NCI-H2081 (cell line): ENCODE measurements around the gene TEDC2.
"Not testable (repeated sequence)": the region's sequence is repeated elsewhere in the genome, so short reads cannot be mapped to it uniquely, and the experiment has no call there.

Source experiments
- DNase-seq, 2 experiments: peaks; one replicate each; lab custom pipeline; 2025; lab: John Stamatoyannopoulos, UW

TEDC2 gene

GRCh38 chr16:2477327-2477726 lies 17.4 kb downstream of the TEDC2 start:
- no peak for DNase-seq

DNA sequence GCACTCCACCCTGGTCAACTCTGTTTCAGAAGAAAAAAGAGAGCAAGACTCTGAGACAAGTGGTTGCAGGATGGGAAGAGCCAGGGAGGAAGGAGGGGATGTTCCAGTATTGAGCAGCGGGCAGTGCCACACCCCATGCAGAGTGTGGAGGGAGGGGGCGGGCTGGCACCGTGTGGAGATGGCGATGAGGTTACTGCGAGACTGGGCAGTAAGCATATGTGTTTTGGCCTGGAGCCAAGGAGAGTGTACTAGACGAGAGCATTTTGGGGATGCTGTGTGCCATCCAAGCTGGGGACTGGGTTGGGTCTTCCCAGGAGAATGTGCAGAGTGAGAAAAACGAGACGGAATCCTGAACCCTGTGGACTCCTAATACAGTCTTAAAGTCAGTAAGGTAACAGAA lies 18.4 kb downstream of the TEDC2 start:
- DNase-seq: peak in 1 of 2 experiments; percentile 37

DNA sequence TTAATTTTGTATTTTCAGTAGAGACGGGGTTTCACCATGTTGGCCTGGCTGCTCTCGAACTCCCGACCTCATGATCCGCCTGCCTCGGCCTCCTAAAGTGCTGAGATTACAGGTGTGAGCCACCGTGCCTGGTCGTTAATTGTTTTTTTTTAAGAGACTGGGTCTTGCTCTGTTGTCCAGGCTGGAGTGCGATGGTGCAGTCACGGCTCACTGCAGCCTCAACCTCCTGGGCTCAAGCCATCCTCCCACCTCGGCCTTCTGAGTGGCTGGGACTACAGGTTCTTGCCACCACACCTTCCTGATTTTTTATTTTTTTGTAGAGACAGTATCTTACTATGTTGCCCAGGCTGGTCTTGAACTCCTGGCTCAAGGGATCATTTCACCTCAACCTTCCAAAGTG lies 20.1 kb downstream of the TEDC2 start:
- DNase-seq: not testable (repeated sequence)

DNA sequence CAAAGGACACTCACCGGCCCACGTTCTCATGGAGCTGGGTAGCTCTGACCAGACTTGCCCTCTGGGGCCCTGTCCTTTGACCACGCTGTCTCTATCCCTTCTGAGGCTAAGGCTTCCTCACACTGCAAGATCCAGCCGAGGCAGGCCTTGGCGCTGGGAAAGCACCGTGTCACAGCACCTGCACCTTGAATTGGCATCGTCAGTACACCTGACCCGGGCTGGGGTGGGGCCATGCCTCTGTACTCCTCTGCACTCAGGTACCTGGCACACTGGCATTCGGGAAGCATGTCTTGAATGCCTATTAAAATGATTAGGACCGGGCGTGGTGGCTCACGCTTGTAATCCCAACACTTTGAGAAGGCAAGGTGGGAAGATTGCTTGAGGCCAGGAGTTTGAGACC lies 21.0 kb downstream of the TEDC2 start:
- DNase-seq: no peak

GRCh38 chr16:2481676-2482075 lies 21.8 kb downstream of the TEDC2 start:
- DNase-seq: no peak

DNA sequence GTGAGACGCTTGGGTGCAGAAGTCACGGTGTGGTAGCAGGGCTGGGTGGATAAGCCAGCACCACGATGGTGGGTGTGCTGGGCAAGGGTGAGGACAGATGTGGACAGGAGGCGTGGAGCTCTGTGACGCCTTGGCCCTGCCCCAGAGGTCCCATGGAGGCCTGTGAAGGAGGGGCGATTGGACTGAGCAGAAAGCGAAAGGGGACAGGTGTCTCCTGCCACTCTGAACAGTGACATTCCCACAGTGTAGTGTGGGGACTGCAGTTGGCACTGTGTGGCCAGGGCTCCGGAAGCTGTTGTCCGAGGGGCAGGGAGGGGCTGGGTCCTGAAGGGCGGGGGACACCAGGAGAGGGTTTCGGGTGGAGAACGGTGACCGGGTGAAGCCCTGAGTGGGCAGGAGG lies 22.3 kb downstream of the TEDC2 start:
- no peak for DNase-seq

DNA sequence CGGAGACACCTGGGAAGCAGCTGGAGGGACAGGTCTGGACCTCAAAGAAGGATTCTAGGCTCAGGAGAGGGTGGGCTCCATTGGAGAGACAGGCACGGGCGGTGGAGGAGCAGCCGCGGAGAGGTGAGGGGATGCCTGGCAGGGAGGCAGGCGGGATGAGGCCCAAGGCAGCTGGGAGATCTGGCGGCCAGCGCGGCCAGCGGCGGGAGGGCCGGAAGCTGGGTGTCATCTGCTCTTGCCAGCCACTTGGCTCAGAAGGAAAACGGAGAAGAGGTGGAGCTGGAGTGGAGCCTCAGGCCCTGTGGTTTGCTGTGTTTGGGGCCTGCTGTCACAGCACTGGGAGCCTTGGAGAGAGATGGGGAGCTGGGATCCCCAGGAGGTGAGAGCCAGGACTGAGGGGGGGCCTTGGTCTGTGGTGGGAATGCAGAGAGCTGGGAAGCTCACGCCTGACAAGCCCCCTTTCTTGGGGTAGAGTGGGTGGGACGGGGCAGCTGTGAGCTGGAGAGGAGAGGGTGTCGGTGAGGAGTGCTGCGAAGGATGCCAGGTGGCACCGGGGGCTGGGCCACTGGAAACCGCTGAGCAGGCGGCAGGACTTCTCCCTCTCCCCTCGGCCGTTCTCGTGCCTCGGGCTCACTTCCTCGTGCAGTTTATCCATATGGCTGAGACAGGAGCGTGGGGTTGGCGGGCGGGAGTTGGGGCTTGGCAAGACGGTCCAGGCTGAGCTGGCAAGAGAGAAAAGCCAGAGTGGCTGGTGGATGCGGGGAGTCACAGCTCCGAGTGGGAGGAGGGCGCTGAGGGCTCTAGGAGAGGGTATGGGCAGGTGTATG lies 23.0 kb downstream of the TEDC2 start:
- peak in 1 of 2 experiments; percentile 37 for DNase-seq

GRCh38 chr16:2483939-2484897 lies 24.3 kb downstream of the TEDC2 start:
- DNase-seq: no peak

- DNase-seq: no peak
These were observed 25.1 kb downstream of the TEDC2 start for GRCh38 chr16:2484898-2485508.

- DNase-seq: no peak
These were observed 26.1 kb downstream of the TEDC2 start for GRCh38 chr16:2485811-2486507.

- DNase-seq: no peak
These were observed 27.0 kb downstream of the TEDC2 start for GRCh38 chr16:2486645-2487516.

DNA sequence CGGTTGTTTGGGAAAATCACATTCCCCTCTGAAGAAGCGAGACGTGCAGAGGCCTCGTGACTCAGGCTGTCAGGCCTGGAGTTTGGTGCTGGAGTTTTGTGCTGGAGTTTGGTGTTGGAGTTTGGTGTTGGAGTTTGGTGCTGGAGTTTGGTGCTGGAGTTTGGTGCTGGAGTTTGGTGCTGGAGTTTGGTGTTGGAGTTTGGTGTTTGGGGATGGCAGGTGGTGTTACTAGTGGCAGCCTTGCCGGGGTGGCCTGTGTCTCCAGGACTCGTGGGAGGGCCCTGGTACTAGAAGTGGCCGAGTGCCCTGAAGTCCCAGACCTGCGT lies 27.6 kb downstream of the TEDC2 start:
- no peak for DNase-seq

DNA sequence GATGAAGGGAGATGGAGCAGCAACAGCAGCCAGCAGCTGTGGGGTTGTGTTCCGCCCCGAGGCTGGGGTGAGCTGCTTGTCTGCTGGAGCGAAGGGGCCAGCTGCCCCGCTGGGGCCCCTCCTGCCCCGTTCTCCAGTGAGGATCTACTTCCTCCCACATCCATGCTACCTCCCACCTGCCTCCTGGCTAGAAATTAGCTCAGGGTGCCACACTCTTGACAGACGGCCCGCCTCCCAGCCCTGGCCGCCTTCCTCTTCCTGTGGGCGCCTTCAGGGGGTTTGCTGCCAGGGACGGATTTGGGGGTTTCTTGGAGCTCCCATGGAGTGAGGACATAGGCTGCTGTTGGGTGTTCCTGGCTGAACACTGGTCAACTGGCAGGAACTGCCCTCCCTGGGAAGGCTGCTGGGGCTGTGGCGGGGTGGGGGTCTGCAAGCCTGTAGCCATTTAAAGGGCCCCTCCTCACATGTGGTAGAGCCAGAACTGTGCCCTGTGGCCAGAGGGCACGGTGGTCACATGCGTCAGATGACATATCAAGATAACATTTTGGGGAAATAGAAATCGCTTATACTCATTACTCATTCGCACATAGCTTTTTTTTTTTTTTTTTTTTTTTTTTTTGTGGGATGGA lies 28.1 kb downstream of the TEDC2 start:
- DNase-seq: no peak

- DNase-seq: no peak
These were observed 29.7 kb downstream of the TEDC2 start for GRCh38 chr16:2489581-2489980.

DNA sequence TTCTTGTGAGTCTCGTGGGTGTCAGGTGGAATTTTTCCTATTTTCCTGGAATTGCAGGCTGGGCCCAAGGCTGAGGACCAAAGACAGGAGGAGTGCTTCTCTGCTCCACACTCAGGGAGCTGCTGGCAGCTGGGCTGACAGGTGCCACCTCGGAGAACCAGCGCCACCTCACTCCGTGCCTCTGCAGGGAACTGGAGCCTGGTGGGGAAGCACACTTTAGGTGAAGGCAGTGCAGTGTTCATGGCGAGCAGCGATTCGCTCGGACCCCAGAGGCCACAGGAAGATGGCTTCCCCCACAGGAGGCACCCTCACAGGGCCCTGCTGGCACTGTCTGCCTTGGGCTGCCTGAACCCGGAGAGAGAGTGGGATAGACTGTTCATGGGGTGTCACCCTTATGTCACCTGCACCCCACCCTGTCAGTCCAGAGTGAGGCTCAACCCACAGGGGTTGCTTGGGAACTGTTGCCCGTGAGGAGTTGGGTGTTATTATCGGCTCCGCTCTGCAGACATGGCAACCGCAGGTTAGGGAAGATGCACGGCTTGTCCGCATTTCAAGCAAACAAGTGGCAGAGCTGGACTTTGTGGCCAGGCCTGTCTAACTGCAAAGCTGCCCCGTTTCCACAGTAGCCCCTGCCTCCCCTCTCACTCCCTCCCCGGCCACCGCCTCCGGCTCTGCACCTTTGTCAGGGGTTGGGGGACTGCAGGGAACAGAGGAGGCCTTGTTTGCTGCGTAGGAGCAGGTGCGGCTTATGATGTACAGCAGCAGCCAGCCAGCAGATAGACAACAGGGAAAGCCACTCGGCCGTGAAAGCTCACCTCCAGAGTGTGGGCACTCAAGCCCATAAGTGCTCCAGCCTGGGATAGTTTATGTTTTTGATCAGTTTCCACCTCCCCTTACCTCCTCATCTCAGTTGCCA lies 30.5 kb downstream of the TEDC2 start:
- no peak for DNase-seq

DNA sequence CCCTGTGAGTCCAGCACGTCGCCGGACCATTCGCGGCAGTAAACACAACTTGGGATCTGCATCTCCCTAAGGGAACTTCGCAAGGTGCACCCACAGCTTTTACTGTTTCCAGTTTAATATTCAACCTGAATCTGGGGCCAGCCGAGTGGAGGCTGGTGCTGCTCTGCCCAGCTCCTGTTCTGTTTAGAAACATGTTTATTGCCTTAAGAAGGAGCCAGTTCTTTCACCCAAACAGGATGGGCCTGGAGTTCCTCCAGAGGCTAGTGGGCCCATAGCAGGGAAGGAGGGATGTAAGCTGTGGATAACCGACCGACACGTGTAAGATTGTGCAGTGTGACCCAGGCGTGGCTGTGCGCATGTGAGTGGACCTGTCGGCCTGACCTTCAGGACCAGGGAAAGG lies 32.4 kb downstream of the TEDC2 start:
- no peak for DNase-seq

- no peak for DNase-seq
These were observed 33.7 kb downstream of the TEDC2 start for GRCh38 chr16:2493605-2494004.

DNA sequence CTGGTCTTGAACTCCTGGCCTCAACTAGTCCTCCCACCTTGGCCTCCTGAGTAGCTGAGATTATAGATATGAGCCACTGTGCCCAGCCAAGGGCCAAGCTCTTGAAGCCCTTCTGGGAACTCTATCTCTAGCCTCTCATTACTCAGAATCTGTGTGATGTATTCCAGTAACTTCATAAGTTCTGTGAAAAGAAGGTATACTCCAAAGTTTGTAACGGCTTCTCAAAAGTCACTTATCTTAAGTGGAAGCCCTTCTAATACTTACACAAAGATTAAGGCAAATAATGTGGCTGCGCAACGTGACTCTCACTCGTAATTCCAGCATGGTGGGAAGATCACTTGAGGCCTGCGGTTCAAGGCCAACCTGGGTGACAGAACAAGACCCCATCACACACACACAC lies 34.7 kb downstream of the TEDC2 start:
- DNase-seq: no peak

GRCh38 chr16:2495041-2495440 lies 35.1 kb downstream of the TEDC2 start:
- no peak for DNase-seq
